ENCODE measurements around the gene GPR84.

DNA sequence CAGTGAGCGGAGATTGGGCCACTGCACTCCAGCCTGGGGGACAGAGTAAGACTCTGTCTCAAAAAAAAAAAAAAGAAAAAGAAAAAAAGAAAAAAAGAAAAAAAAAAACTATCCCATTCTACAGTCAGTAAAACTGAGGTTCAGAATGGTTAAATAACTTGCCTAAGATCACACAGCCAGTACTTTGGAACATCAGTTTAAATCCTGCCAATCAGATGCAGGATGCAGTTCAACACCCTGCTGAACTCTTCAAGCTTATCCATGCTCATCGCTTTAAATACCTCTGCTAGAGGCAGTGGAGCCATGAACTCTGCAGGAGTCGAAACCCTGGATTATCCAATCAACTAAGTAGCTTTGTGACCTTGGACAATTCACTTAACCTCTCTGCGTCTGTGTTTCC is 16.9 kb upstream of the GPR84 start:
- TF ChIP-seq TARDBP (IDR thresholded peaks at IDR 0.05) (no peak), BHLHE40 (IDR thresholded peaks at IDR 0.05; ENCODE audit: borderline replicate concordance) (no peak), ZNF384 (IDR thresholded peaks at IDR 0.05) (no peak), NFRKB (IDR thresholded peaks at IDR 0.05) (no peak), SP1 (IDR thresholded peaks at IDR 0.05) (no peak), SUZ12 (IDR thresholded peaks at IDR 0.05) (no peak), FOXK2 (IDR thresholded peaks at IDR 0.05) (no peak), FOXM1 (IDR thresholded peaks at IDR 0.05; ENCODE audit: borderline replicate concordance) (no peak), L3MBTL2 (conservative IDR thresholded peaks at IDR 0.05) (no peak), LEF1 (IDR thresholded peaks at IDR 0.05; ENCODE audit: borderline replicate concordance) (no peak), FOXA1 (IDR thresholded peaks at IDR 0.05) (no peak), ELF4 (IDR thresholded peaks at IDR 0.05) (no peak)
- TF ChIP-seq, protein P1, sequence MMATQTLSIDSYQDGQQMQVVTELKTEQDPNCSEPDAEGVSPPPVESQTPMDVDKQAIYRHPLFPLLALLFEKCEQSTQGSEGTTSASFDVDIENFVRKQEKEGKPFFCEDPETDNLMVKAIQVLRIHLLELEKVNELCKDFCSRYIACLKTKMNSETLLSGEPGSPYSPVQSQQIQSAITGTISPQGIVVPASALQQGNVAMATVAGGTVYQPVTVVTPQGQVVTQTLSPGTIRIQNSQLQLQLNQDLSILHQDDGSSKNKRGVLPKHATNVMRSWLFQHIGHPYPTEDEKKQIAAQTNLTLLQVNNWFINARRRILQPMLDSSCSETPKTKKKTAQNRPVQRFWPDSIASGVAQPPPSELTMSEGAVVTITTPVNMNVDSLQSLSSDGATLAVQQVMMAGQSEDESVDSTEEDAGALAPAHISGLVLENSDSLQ (IDR thresholded peaks at IDR 0.05) = no peak
